GM20431 (cell line): Measurements from ENCODE around the gene ZYG11A.

Source experiments
- in situ Hi-C: fragments of 300-500 bp; cut with MseI, MboI; formaldehyde crosslinking; loops from one replicate; pipeline ENCODE4 v1.15.0; 2020; ENCODE audit warnings: low sequenced_read_pairs; ENCODE audit not compliant: unreplicated experiment

The ZYG11A gene

DNA sequence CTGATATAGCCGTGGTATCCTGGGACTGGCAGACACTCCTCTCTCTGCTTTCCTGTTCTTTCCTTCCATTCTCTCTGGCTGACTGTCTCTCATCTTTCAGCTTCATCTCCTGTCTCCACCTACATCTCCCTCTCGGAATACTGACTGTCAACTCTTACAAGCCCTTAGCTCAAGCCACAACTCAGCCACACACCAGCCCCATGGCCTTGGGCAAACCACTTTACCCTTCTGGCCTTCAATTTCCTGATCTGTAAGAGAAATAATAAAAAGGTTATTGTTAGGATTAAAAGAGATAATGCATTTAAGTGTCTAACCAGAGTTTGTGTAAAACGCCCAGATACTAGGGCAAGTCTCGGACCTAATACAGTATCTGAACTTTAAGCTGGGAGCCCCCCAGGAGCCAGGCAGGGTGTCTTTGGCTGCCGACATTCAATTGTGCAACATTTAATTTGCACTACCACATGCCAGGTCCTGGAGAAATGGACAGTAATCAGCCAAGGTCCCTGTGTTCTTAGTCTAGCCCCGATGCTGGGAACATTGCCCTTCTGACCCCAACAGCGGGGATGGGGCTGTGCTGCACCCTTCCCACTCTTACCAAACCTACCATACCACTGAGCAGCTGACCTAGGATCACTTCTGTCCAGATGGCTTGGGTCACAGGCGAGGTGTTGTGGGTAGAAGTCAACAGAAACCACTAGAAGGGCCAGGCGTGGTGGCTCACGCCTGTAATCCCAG is 73.8 kb downstream of the ZYG11A start:
- in situ Hi-C loops: no loop called here

DNA sequence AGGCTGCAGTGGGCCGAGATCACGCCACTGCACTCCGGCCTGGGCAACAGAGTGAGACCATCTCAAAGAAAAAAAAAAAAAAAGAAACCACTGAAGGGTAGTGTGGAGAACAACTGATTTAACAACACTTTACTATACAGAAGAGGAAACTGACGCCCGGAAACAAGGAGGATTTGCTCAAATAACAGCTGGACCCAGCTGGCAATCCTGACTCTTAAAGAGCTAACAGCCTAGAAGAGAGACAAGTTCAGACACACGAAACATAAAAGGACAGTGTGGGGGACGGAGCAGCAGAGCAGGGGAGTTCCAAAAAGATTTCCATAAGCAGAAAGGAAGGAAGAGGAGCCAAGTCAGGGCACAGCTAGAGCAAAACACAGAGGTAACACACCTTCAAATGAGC is 74.6 kb downstream of the ZYG11A start:
- in situ Hi-C loops: no loop called here

DNA sequence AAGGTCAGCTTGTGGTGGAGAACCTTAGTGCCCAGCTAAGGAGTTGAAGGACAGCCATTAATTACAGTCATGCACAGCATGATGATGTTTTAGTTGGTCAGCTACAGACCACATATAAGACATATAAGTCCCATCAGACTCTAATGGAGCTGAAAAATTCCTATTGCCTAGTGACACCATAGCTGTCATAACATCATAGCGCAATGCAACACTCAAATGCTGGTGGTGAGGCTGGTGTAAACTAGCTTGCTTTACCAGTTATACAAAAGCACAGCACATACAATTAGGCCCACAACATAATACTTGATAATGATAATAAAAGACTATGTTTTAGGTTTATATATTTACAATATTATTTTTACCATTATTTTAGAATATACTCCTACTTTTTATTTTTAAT is 75.0 kb downstream of the ZYG11A start:
- in situ Hi-C loops: no loop called here

DNA sequence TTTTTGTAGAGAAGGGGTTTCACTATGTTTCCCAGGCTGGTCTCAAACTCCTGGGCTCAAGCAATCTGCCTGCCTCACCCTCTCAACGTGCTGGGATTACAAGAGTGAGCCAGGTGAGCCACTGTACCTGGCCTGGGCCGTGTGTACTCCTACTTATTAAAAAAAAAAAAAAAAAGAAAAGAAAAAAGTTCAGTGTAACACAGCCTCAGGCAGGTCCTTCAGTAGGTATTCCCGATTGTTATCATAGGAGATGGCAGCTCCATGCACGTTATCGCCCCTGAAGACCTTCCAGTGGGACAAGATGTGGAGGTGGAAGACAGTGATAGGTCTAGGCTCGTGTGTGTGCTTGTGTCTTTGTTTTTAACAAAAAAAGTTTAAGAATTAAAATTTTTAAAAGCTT is 75.6 kb downstream of the ZYG11A start:
- in situ Hi-C loops: no loop called here

DNA sequence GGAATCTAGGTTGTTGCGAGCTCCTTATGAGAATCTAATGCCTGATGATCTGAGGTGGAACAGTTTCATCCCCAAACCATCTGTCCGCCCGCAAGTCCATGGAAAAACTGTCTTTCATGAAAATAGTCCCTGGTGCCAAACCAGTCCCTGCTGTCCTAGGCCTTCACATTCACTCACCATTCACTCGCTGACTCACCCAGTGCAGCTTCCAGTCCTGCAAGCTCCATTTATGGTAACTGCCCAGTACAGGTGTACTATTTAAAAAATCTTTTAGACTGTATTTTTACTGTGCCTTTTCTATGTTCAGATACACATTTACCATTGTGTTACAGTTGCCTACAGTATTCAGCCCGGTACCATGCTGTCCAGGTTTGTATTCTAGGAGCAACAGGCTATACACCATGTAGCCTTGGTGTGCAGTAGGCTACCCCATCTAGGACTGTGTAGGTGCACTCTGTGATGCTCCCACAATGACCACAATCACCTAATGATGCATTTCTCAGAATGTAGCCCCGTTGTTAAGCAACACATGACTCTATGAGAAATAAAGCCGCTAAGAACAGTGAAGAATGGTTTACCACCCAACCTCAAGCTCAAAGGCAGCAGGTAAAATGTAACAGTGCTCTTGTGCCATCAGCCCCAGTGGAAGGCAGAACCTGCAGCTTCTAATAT is 76.6 kb downstream of the ZYG11A start:
- in situ Hi-C loops: no loop called here

DNA sequence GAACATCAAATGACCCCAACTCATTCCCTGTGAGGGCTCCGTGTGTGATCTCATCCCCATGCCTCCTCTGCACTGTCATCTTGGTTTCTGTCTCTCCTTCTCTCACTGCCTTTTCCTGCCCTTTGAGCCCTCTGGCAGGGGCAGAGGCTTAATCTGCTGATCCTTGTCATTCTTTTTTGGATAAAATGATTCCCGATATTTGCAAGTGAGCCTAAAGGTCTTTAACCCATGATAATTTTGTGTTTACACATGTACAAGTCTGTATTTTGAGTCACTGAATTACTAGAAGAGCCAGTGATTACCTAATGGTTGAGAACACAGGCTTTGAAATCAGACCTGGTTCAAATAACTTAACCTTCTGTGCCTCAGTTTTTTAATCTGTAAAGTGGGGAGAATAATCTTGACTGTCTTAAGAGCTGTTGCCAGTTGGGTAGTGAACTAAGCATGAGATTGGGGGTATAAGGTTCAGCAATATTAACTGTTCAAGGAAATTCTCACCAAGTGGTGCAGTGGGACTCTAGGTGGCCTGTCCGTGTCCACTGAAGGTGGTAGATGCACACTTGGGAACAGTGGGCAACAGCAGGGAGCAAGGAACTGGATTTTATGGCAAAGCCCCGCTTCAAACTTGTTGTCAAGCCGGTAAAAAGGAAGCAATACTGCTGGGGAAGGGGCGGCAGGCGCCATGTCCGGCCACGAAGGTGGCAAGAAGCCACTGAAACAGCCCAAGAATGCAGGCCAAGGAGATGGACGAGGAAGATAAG is 77.3 kb downstream of the ZYG11A start:
- in situ Hi-C loops: no loop called here

DNA sequence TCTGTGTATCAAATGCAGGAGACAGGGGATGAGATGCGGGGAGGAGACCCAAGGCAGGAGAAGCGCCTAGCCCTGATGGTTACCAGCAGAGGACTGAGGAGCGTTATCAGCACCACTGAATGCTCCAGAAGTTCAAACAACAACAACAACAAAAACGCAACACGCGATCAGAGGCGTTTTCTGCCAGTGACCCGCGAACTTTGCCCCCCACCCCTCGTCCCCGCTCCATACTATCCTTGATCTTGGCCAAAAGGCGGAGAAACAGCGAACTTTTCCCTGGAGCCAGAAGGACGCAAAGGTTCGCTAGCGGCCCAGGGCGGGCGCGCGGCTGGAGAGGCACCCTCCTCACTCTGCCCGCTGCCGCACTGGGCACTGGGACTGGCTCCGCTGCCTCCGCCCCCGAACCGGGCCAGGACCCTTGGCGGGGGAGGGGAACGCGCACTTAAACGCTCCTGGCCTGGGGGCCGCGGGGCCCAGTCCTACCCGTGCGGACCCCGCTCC is 78.3 kb downstream of the ZYG11A start:
- in situ Hi-C loops: no loop called here

DNA sequence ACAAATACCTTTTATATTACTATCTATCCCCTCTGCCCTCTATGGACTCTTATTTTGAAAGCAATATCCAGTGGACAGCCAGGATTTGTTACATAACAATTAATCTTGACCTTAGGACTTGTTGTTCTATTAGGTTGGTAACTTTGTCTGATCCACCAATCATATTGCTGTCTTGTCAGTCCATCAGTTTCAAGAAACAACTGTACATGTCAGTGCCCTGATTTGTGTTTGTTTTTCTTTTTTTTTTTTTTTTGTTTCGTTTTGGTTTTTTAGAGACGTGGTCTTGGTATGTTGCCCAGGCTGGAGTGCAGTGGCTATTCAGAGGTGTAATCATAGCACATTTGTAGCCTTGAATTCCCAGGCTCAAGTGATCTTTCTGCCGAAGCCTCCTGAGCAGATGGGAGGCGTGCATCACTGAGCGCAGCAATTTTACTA is 83.0 kb downstream of the ZYG11A start:
- in situ Hi-C loops: no loop called here

DNA sequence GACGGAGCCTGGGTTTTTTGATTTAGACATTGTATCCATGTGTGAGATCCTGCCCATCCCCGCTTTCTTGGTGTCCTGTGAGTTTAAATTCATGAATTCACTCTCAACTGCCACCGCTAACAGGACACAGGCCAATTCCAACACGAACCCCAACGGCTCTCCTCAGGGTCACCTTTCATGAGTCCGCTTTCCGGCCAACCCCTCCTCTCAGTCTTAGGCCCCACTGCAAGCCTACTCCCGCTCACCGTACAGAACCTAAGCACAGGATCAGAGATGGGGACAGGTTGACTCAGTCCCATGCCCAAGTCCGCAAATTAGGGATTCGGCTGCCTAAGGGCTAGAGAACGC is 84.3 kb downstream of the ZYG11A start:
- in situ Hi-C loops: no loop called here

DNA sequence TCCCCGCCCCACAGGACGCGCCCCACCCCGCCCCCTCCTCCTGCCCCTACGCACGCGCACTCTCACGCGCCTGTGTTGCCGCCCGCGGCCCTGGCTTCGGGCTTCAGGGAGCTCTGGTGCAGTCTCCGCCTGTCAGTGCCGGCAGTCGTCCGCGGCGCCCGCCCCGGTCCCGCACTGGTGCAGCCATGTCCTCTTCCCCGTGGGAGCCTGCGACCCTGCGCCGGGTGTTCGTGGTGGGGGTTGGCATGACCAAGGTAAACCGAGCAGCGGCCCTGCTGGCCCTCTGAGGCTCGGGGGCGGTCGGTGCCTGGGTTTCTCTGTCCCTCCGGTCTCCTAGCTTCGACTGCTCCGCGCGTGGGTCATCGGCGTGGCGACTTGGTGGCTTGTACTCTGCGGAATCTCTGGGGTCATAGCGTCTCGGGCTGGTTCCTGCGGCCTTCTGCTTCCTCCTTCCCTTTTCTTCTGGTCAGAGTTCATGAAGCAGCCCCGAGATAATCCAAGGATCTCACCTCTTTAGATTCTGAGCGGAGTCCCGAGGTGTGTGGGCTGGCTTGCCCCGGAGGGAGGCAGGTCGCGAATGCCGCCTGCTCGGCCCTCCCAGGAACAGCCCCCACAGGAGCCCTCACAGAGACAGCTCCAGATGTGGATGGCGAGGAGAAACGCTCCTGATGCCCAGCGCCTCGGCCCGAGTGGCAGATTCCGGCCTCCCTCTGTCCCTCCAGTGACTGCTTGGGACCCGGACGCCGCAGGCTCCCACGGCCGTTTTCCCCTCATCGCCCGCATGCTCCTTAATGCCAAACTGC is 84.9 kb downstream of the ZYG11A start, which contains the start of gene SCP2:
Gene SCP2 (plus strand): TSS at position 65 of the 803 bp plus-strand sequence. CDS start 121 bp downstream, at position 186.
- in situ Hi-C loops: no loop called here

DNA sequence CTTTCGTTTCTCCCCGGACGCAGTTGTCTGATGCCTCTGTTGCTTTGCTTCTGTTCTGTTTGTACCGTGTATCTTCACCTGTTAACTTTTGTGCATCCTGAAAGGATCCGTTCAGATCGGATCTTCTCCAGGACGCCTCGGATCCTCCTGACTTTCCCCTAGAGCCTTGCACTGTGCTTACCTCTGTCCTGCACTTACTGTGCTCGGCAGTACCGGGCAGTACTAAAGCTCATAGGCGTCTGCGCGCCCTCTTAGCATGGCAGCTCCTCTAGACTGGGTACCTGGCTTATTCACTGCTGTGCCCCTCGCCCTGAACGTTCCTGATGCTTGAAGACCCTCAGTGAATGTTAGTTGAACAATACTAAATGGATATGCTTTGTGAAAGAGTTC is 85.5 kb downstream of the ZYG11A start:
- in situ Hi-C loops: no loop called here

DNA sequence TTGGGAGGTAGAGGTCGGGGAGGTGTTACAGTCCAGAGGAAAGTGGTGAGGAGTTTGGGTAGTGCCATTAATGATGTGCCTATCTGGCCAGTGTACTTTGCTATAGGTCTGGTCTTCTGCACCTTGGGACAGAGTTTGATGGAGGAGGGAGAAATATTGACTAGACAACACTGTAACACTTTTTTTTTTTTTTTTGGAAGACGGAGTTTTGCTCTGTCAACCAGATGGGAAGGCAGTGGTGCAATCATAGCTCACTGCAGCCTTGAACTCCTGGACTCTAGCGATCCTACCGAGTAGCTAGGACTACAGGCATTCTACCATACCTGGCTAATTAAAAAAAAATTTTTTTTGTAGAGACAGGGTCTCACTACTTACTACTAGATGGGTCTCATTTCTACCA is 86.5 kb downstream of the ZYG11A start:
- in situ Hi-C loops: no loop called here

DNA sequence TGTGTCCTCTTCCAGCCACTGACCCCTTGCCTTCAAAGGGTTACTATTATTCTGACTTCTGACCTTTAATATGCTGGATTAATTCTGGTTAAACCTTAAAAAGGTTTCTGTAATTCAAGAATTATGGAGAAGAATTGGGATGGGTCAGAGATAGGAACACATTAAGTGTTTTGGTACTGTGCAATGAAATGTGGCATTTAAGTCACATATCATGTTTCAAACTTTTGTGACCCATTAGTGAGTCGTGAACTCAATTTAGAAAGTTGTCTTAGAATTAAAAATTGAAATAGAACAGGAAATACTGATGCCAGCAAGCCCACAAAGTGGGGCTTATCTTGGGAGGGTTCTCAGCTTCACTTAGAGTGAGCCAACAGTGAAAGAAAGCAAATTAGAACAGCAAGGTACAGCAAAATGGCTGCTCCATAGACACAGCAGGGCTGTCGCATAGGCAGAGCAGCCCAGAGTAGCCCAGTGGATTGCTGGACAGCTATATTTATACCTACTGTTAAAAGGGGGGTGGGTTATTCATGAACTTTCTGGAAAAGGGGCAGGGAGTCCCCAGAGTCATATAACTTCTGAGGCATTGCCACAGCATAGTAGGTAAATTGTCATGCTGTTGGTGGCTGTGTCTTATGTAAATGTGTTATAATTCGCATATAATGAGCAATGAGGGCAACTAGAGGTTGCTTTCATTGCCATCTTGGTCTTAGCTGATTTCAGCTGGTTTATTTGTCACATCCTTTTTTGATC is 95.0 kb downstream of the ZYG11A start:
- in situ Hi-C loops: no loop called here

DNA sequence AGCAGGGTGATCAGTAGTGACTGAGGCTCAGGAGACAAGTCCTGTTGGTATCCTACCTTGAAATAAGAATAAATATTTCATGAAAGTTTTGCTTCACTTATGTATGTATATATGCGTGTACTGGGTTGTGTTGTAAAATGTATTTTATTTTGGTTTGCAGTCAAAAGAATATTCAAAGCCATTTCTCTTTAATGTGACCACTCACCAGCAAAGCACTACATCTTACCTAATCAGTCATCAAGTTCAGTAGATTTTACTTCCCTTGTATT is 95.6 kb downstream of the ZYG11A start:
- in situ Hi-C loops: no loop called here

DNA sequence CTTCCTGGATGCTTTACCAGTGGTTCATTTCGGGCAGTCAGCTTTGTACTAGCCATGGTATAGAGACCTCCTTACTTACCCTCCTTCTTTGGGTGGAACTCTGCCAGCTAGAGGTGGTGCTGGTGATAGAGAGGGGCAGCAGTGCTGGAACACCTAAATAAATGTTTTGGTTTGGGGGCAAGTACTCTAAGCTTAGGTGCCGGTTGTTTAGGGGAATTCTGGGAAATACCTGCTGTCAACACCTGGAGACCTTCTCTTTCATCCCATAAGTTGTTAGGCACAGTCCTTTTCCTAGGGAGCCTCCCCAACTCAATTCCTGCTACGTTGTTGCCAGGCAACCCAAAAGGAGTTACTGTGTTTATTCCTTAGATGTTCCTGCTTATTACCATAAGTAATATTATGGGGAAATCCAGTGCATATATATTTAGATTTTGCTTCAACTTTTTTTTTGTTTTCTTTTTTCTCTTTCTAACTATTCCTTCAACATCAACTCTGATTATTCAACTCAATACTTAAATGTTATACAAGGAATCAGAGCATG is 101.4 kb downstream of the ZYG11A start:
- in situ Hi-C loops: no loop called here

DNA sequence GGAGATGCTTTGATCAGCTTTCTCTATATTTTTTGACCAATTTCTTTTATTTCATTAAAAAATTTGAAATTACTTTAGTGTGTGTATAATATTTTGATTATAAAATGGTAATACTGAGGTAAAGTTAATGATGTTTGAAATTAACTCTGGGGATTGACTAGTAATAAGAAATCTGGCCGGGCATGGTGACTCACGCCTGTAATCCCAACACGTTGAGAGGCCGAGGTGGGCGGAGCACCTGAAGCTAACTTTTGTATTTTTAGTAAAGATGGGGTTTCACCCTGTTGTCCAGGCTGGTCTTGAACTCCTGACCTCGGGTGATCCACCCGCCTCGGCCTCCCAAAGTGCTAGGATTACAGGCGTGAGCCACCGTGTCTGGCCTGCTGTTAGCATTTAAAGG is 102.0 kb downstream of the ZYG11A start:
- in situ Hi-C loops: no loop called here
